ENCODE data around the gene PATL2. TPM values are rescaled to one million over a fixed set of nuclear protein-coding genes. Genes with fewer than 3 reads are reported as not detected.

The PATL2 gene
- total RNA-seq, 4 donors from 2014 or later = 0.28 to 2.0 (median 2.0) TPM; not detected in 1

- TF ChIP-seq POLR2A (IDR thresholded peaks at IDR 0.05) = no peak
- TF ChIP-seq CTCF (IDR thresholded peaks at IDR 0.05) = no peak
- intact Hi-C loops (cut with DNase I; ENCODE audit: low total_unique reads) = no loop called here
- Histone ChIP-seq H3K27ac (no peak overlapping the region), H3K4me1 (no peaks in the 10 kb centered on the region), H3K4me3 (no peak overlapping the region), H3K9me3 (no peaks in the 10 kb centered on the region), H3K27me3 (no peaks in the 10 kb centered on the region), H3K36me3 (no peaks in the 10 kb centered on the region)
- DNase-seq = no peak
Measured at GRCh38 chr15:44718180-44718926, 7.2 kb upstream of the PATL2 start.

- Histone ChIP-seq H3K27me3 (no peaks in the 10 kb centered on the region), H3K36me3 (no peaks in the 10 kb centered on the region), H3K4me1 (no peaks in the 10 kb centered on the region), H3K4me3 (no peak overlapping the region), H3K27ac (peak overlapping the region in 1 of 2 donors; percentile 23), H3K9me3 (no peaks in the 10 kb centered on the region)
- DNase-seq = no peak
- intact Hi-C loops (cut with DNase I; ENCODE audit: low total_unique reads) = no loop called here
- no peak for TF ChIP-seq POLR2A (IDR thresholded peaks at IDR 0.05)
Measured at GRCh38 chr15:44716983-44717602, 6.0 kb upstream of the PATL2 start.

- H3K4me1 ChIP-seq = no peaks in the 10 kb centered on the region
- peak overlapping the region in 1 of 2 donors; percentile 23 for H3K27ac ChIP-seq
- no peak overlapping the region for H3K4me3 ChIP-seq
- H3K27me3 ChIP-seq = no peaks in the 10 kb centered on the region
- no peak for DNase-seq
- intact Hi-C loops (cut with DNase I; ENCODE audit: low total_unique reads) = no loop called here
- H3K9me3 ChIP-seq = no peaks in the 10 kb centered on the region
- no peaks in the 10 kb centered on the region for H3K36me3 ChIP-seq
- no peak for TF ChIP-seq CTCF (IDR thresholded peaks at IDR 0.05)
Measured at GRCh38 chr15:44715797-44716334, 4.7 kb upstream of the PATL2 start.

- intact Hi-C loops (cut with DNase I; ENCODE audit: low total_unique reads) = no loop called here
- H3K27me3 ChIP-seq = no peaks in the 10 kb centered on the region
- no peaks in the 10 kb centered on the region for H3K36me3 ChIP-seq
- H3K4me1 ChIP-seq = no peaks in the 10 kb centered on the region
- H3K27ac ChIP-seq = peak overlapping the region; percentile 12 to 100
- H3K4me3 ChIP-seq = no peak overlapping the region
- no peak for TF ChIP-seq CTCF (IDR thresholded peaks at IDR 0.05)
- no peak for TF ChIP-seq POLR2A (IDR thresholded peaks at IDR 0.05)
- no peak for DNase-seq
- no peaks in the 10 kb centered on the region for H3K9me3 ChIP-seq
Measured at GRCh38 chr15:44715142-44715796, 4.1 kb upstream of the PATL2 start.

GRCh38 chr15:44713006-44713966 lies 2.2 kb upstream of the PATL2 start:
- intact Hi-C loops (cut with DNase I; ENCODE audit: low total_unique reads) = no loop called here
- Histone ChIP-seq H3K27ac (peak overlapping the region; percentile 99 to 100), H3K4me3 (peak overlapping the region; percentile 86 to 97), H3K4me1 (peaks cover 0 to 5% of the 10 kb centered on the region in 2 donors), H3K9me3 (no peaks in the 10 kb centered on the region), H3K36me3 (no peaks in the 10 kb centered on the region), H3K27me3 (no peaks in the 10 kb centered on the region)
- DNase-seq = no peak
- TF ChIP-seq CTCF (IDR thresholded peaks at IDR 0.05) = peak in 1 of 4 experiments; percentile 32
- no peak for TF ChIP-seq POLR2A (IDR thresholded peaks at IDR 0.05)
